Endothelial cell of umbilical vein (primary cell): ENCODE measurements around the gene FAM168B.
A peak's percentile ranks its signal among the peaks of the same experiment; 100 is the strongest.

Experiments
- EZH2 ChIP-seq: IDR thresholded peaks from 2 replicates; pipeline ENCODE4 v1.6.1; 2012; ENCODE audit warnings: borderline replicate concordance, low read depth, mild to moderate bottlenecking, moderate library complexity, low read length, inconsistent platforms; ENCODE audit not compliant: severe bottlenecking
- FOS ChIP-seq: IDR thresholded peaks from 2 replicates; pipeline ENCODE4 v1.6.1; 2011; ENCODE audit warnings: mild to moderate bottlenecking, low read length, moderate library complexity, borderline replicate concordance; ENCODE audit not compliant: insufficient read depth
- JUN ChIP-seq: IDR thresholded peaks from 2 replicates; pipeline ENCODE4 v1.6.1; 2011; ENCODE audit warnings: borderline replicate concordance, low read depth; ENCODE audit not compliant: insufficient read length, insufficient read depth
- MYC ChIP-seq: IDR thresholded peaks from one replicate; pipeline ENCODE4 v1.6.1; 2011; ENCODE audit warnings: mild to moderate bottlenecking, low read depth, low read length
- POLR2A ChIP-seq: IDR thresholded peaks from 2 replicates; pipeline ENCODE4 v1.6.1; 2012; ENCODE audit warnings: low read depth, mild to moderate bottlenecking, control low read depth, low read length
- POLR2AphosphoS5 ChIP-seq: IDR thresholded peaks from 2 replicates; pipeline ENCODE4 v1.6.1; 2012; ENCODE audit warnings: low read depth, mild to moderate bottlenecking, control low read depth, low read length, moderate library complexity; ENCODE audit not compliant: insufficient read depth
- TF ChIP-seq, protein P1 (sequence below): IDR thresholded peaks from 2 replicates; pipeline ENCODE4 v1.6.1; 2011; ENCODE audit not compliant: insufficient read depth, insufficient read length
- TF ChIP-seq, protein P2 (sequence below), 2 donors: IDR thresholded peaks; 1 replicate in 1 of 2; 2 replicates in 1 of 2; pipeline ENCODE4 v1.5.1; 2011; ENCODE audit warnings: low read length in 2 of 2, mild to moderate bottlenecking in 2 of 2, moderate library complexity in 2 of 2, control low read depth in 1 of 2, inconsistent platforms in 1 of 2, low read depth in 1 of 2; ENCODE audit not compliant: insufficient read depth in 1 of 2; ENCODE audit errors: extremely low read depth in 1 of 2

DNA sequence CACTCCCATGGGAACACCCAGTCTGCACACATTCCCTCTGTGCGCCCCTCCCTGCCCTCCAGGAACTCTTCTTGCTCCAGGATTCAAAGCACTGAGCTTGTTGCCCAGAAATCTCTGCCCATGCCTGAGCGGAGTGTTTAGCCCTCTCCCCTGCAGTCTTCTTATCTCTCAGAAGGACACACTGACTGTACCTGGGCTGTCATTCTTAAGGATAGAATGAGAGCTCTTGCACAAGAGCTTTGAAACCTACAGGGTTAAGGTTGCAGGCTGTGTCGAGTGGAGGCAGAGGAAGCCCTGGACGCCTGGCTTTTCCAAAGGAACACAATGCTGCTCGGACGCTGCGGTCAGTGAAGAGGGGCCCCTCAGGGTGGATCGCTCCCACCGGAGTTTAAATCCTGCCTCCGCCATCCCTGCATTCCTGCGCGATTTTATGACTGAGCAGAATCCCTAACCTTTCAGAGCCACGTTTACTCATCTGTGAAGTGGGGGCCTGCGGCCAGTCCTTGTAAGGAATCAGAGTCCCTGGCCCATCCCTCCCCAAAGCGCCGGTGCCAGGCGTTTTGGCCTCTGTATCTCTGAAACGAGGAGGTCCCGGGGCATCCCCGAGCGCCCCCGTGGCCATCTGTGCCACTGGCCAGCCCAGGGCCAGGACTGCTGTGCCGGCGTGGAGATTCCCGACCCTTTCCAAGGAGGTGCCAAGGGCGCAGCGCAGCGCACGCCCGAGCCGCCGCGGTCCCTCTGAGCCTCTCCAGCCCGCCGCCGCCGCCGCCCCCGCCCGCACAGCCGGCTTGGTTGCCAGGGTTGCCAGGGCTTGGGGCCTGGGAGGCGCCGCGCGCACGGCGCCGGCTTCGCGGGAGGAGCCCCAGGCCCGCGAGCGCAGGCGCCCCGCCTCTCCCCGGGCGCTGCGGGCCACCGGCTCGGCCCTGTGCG, 58.9 kb downstream of the FAM168B start:
- TF ChIP-seq POLR2AphosphoS5, result no peak
- TF ChIP-seq, protein P1, sequence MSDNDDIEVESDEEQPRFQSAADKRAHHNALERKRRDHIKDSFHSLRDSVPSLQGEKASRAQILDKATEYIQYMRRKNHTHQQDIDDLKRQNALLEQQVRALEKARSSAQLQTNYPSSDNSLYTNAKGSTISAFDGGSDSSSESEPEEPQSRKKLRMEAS, result no peak
- TF ChIP-seq, protein P2, sequence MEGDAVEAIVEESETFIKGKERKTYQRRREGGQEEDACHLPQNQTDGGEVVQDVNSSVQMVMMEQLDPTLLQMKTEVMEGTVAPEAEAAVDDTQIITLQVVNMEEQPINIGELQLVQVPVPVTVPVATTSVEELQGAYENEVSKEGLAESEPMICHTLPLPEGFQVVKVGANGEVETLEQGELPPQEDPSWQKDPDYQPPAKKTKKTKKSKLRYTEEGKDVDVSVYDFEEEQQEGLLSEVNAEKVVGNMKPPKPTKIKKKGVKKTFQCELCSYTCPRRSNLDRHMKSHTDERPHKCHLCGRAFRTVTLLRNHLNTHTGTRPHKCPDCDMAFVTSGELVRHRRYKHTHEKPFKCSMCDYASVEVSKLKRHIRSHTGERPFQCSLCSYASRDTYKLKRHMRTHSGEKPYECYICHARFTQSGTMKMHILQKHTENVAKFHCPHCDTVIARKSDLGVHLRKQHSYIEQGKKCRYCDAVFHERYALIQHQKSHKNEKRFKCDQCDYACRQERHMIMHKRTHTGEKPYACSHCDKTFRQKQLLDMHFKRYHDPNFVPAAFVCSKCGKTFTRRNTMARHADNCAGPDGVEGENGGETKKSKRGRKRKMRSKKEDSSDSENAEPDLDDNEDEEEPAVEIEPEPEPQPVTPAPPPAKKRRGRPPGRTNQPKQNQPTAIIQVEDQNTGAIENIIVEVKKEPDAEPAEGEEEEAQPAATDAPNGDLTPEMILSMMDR (IDR thresholded peaks at IDR 0.05; ENCODE audit: extremely low read depth in 1 of 2, insufficient read depth in 1 of 2, low read depth in 1 of 2, low read length in 2 of 2), result no peak
- no peak for TF ChIP-seq POLR2A
- TF ChIP-seq EZH2, result peak; percentile 22
- no peak for TF ChIP-seq MYC
- no peak for TF ChIP-seq JUN
- no peak for TF ChIP-seq FOS
